Measurements from ENCODE around the gene FNDC5. TPM values are rescaled to one million over a fixed set of nuclear protein-coding genes. Genes with fewer than 3 reads are reported as not detected.

The FNDC5 gene
- polyA plus RNA-seq, 1 of the 3 experiments (the other 2 are of a cell fraction), result 0.59 TPM

DNA sequence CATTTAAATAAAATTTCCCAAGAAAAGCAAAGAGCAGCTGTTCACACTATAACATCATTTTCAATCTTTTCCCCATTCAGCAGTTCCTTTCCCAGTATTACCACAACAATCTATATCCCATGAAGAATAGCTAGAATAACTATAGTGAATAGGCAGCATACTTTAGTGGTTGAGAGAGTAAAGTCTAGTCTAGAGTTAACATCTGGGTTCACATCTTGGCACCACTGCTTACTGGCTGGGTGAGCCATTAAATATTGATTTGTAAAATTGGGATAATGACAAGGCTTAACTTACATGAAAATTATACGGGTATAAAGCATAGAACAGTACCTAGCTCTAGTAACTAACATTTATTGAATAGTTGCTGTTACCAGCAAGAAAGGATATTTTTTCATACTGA is 38.8 kb downstream of the FNDC5 start:
- H3K9me2 ChIP-seq, result no peaks in the 10 kb centered on the region
- no peak overlapping the region for H2AFZ ChIP-seq (ENCODE audit: low read depth)
- H3K27ac ChIP-seq (ENCODE audit: low read depth in 2 of 2, low read length in 1 of 2), result no peak overlapping the region
- no peak for DNase-seq
- ChIA-PET POLR2A (interaction anchor here (0.8 kb wide), 1 partner anchor 246 kb away, joined by 5 read pairs; no protein-coding TSS in a partner anchor), CTCF (interaction anchor here (0.8 to 1.4 kb wide), 3 partner anchors 9 to 120 kb away, joined by 3 to 4 read pairs (median 3); no protein-coding TSS in a partner anchor)
- no peak overlapping the region for H3K4me2 ChIP-seq
- 95% methylated on average over 1 of the region's 1 CpG for WGBS (ENCODE audit: low lambda C conversion rate)
- no peaks in the 10 kb centered on the region for H3K27me3 ChIP-seq (ENCODE audit: insufficient read depth)
- peaks cover 5% of the 10 kb centered on the region for H3F3A ChIP-seq (replicated peaks; ENCODE audit: insufficient read depth)
- H3K9ac ChIP-seq, result no peak overlapping the region
- H3K36me3 ChIP-seq (replicated peaks in 1 of 2; ENCODE audit: control insufficient read depth in 1 of 2, insufficient read depth in 2 of 2, low read length in 1 of 2), result peaks cover 64 to 94% of the 10 kb centered on the region in 2 experiments
- H4K20me1 ChIP-seq (ENCODE audit: insufficient read depth), result no peaks in the 10 kb centered on the region
- TF ChIP-seq FOXM1 (IDR thresholded peaks at IDR 0.05; ENCODE audit: low read depth), result no peak
- TF ChIP-seq FOXJ3 (CRISPR knock-in tag; IDR thresholded peaks at IDR 0.05), result no peak
- TF ChIP-seq, protein P1, sequence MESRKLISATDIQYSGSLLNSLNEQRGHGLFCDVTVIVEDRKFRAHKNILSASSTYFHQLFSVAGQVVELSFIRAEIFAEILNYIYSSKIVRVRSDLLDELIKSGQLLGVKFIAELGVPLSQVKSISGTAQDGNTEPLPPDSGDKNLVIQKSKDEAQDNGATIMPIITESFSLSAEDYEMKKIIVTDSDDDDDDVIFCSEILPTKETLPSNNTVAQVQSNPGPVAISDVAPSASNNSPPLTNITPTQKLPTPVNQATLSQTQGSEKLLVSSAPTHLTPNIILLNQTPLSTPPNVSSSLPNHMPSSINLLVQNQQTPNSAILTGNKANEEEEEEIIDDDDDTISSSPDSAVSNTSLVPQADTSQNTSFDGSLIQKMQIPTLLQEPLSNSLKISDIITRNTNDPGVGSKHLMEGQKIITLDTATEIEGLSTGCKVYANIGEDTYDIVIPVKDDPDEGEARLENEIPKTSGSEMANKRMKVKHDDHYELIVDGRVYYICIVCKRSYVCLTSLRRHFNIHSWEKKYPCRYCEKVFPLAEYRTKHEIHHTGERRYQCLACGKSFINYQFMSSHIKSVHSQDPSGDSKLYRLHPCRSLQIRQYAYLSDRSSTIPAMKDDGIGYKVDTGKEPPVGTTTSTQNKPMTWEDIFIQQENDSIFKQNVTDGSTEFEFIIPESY (IDR thresholded peaks at IDR 0.05; ENCODE audit: borderline replicate concordance, low read depth), result no peak
- TF ChIP-seq, protein P2, sequence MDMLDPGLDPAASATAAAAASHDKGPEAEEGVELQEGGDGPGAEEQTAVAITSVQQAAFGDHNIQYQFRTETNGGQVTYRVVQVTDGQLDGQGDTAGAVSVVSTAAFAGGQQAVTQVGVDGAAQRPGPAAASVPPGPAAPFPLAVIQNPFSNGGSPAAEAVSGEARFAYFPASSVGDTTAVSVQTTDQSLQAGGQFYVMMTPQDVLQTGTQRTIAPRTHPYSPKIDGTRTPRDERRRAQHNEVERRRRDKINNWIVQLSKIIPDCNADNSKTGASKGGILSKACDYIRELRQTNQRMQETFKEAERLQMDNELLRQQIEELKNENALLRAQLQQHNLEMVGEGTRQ (IDR thresholded peaks at IDR 0.05; ENCODE audit: borderline replicate concordance, low read depth, low read length), result no peak
- no peak for TF ChIP-seq RFX5 (IDR thresholded peaks at IDR 0.05; ENCODE audit: low read length)
- TF ChIP-seq ELF1 (IDR thresholded peaks at IDR 0.05), result no peak
- no peak for TF ChIP-seq TEAD4 (IDR thresholded peaks at IDR 0.05; ENCODE audit: borderline replicate concordance, insufficient read depth)
- no peak for TF ChIP-seq EZH2phosphoT487 (IDR thresholded peaks at IDR 0.05; ENCODE audit: borderline replicate concordance, low read depth)
- TF ChIP-seq NFIC (IDR thresholded peaks at IDR 0.05; ENCODE audit: borderline replicate concordance), result no peak
- TF ChIP-seq, protein P3, sequence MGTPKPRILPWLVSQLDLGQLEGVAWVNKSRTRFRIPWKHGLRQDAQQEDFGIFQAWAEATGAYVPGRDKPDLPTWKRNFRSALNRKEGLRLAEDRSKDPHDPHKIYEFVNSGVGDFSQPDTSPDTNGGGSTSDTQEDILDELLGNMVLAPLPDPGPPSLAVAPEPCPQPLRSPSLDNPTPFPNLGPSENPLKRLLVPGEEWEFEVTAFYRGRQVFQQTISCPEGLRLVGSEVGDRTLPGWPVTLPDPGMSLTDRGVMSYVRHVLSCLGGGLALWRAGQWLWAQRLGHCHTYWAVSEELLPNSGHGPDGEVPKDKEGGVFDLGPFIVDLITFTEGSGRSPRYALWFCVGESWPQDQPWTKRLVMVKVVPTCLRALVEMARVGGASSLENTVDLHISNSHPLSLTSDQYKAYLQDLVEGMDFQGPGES (IDR thresholded peaks at IDR 0.05; ENCODE audit: low read depth, low read length), result no peak
- TF ChIP-seq MXI1 (IDR thresholded peaks at IDR 0.05; ENCODE audit: low read depth, low read length), result no peak
- no peak for TF ChIP-seq JUND (IDR thresholded peaks at IDR 0.05)
- no peak for TF ChIP-seq GATA2 (CRISPR knock-in tag; IDR thresholded peaks at IDR 0.05)
- TF ChIP-seq, protein P4, sequence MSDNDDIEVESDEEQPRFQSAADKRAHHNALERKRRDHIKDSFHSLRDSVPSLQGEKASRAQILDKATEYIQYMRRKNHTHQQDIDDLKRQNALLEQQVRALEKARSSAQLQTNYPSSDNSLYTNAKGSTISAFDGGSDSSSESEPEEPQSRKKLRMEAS (IDR thresholded peaks at IDR 0.05; ENCODE audit: low read depth), result no peak
- H3K4me3 ChIP-seq (ENCODE audit: low read depth in 2 of 2, low read length in 1 of 2), result no peak overlapping the region
- H3K4me1 ChIP-seq (ENCODE audit: control insufficient read depth in 1 of 2, insufficient read depth in 2 of 2, low read depth in 1 of 2, low read length in 1 of 2), result no peaks in the 10 kb centered on the region
- H3K9me3 ChIP-seq, result no peaks in the 10 kb centered on the region
- H3K79me2 ChIP-seq (ENCODE audit: insufficient read depth), result no peaks in the 10 kb centered on the region

Measured in SK-N-SH (cell line).